Activated naive CD8-positive, alpha-beta T cell (primary cell): ENCODE results near the gene COX6A1.
A peak's percentile ranks its signal among the peaks of the same experiment; 100 is the strongest.

Source experiments
- H3K27ac Mint-ChIP-seq: one replicate; pipeline ENCODE4 v1.8.0; 2021; ENCODE audit warnings: mixed read lengths
- H3K27me3 Mint-ChIP-seq: one replicate; pipeline ENCODE4 v1.8.0; 2021; ENCODE audit warnings: mixed read lengths
- H3K36me3 Mint-ChIP-seq: one replicate; pipeline ENCODE4 v1.8.0; 2021; ENCODE audit warnings: mixed read lengths
- H3K4me1 Mint-ChIP-seq: one replicate; pipeline ENCODE4 v1.8.0; 2021; ENCODE audit warnings: low read depth, mixed read lengths
- H3K4me3 Mint-ChIP-seq: one replicate; pipeline ENCODE4 v1.8.0; 2021; ENCODE audit warnings: mild to moderate bottlenecking, mixed read lengths
- H3K9me3 Mint-ChIP-seq: one replicate; pipeline ENCODE4 v1.8.0; 2021; ENCODE audit warnings: low read depth, mixed read lengths

COX6A1 gene

GRCh38 chr12:120468325-120468820 is 30.5 kb downstream of the COX6A1 start:
- peak overlapping the region; percentile 94 for H3K4me3 Mint-ChIP-seq
- H3K9me3 Mint-ChIP-seq = no peaks in the 10 kb centered on the region
- peak overlapping the region; percentile 87 for H3K27ac Mint-ChIP-seq
- peaks cover 42% of the 10 kb centered on the region for H3K4me1 Mint-ChIP-seq
- H3K36me3 Mint-ChIP-seq = peaks cover 5% of the 10 kb centered on the region
- H3K27me3 Mint-ChIP-seq = no peaks in the 10 kb centered on the region

DNA sequence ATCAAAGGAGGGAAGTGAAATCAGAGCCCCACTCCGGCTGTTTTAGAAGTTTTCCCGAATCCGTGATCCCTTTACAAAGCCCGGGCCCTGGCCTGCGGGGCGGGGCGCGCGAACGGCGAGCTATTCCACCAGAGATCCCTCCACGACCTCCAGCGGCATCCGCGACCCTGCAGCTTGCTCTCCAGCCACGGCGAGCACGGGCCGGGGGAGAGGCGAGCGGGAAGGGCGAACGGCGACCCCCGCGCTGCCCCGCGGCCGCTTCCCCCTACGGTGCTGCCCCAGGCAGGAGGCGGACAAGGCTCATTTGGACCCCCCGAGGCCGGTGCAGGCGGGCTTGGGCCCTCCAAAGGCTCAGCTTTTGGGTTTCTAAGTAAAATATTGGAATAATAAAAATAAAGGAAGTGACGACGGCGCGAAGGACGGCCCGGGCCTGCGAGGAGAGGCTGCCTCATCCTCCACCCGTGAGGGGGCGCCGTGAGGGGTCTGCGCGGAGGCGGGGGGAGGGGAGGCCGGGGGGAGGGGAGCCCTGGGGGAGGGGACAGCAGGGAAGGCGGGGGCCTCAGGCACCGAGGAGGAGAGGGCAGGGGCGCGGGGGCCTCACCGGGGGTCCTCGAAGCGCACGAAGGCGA is 31.0 kb downstream of the COX6A1 start:
- Mint-ChIP-seq H3K4me1 (peaks cover 42% of the 10 kb centered on the region), H3K4me3 (peak overlapping the region; percentile 94), H3K9me3 (no peaks in the 10 kb centered on the region), H3K36me3 (peaks cover 2% of the 10 kb centered on the region), H3K27ac (peak overlapping the region; percentile 87), H3K27me3 (no peaks in the 10 kb centered on the region)

DNA sequence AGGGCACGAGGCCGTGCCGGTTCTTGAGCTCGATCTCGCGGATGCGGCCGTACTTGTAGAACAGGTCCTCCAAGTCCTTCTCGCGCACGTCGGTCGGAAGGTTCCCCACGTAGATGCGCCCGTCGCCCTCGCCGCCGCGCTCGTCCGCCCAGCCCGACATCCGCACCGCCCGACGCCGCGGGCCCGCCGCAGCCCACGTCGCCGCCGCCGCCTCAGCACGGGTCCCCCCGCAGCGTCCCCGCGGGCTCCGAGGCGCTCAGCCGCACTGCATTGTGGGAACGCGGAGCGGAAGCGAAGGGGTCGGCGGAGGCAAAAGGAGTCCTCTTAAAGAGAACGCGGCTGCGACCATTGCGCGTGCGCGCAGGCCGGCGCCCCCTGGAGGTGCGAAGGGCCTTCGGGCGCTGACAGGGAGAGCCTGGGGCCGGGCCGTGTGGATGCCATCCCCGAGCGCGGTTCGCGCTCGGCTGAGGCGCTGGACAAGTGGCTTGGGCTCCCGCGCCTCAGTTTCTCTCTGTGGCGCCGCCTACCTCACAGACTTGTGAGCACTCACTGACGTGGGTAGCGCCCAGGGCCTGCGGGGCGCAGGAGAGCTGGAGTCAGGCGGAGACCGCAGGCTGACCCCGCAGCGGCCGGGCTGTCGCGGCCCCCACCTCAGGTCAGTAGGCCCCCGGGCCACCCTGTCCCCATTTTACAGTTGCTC is 31.7 kb downstream of the COX6A1 start, which contains the start of gene SRSF9:
Gene SRSF9 (minus strand): TSS at position 299 of the 700 bp plus-strand sequence. CDS start 139 bp downstream, at position 160.
- peak within 1 kb of the TSS; percentile 94 for H3K4me3 Mint-ChIP-seq
- no peaks in the 10 kb centered on the region for H3K27me3 Mint-ChIP-seq
- H3K27ac Mint-ChIP-seq = peak within 1 kb of the TSS; percentile 88
- H3K4me1 Mint-ChIP-seq = peaks cover 38% of the 10 kb centered on the region
- H3K36me3 Mint-ChIP-seq = peaks cover 2% of the 10 kb centered on the region
- no peaks in the 10 kb centered on the region for H3K9me3 Mint-ChIP-seq

DNA sequence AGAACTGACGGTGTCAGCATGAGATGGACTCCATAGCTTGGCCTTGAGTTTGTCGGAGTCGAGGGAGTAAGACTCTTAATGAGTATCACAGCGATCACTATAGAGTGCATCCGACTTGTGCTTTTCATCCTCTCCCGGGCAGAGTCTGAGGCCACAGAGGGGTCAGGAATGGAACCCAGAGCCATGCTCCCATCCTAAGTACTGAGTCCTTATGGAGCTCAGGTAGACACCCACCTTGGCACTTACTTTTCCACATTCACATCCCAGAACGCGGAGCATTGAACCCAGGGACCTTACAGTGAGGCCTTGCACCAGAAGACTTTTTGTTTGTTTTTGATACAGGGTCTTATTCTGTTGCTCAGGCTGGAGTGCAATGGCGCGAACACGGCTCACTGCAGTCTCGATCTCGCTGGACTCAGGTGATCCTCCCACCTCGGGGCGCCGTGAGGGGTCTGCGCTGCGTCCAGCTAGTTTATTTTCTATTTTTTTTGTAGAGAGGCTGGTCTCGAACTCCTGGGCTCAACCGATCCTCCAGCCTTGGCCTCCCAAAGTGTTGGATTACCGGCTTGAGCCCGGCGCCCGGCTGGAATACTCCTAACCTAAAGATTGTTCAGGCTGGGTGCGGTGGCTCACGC is 32.4 kb downstream of the COX6A1 start:
- Mint-ChIP-seq H3K4me3 (peak overlapping the region; percentile 94), H3K27me3 (no peaks in the 10 kb centered on the region), H3K36me3 (peaks cover 2% of the 10 kb centered on the region), H3K27ac (peak overlapping the region; percentile 88), H3K9me3 (no peaks in the 10 kb centered on the region), H3K4me1 (peaks cover 34% of the 10 kb centered on the region)

GRCh38 chr12:120472521-120472920 is 34.6 kb downstream of the COX6A1 start:
- no peak overlapping the region for H3K27ac Mint-ChIP-seq
- no peaks in the 10 kb centered on the region for H3K9me3 Mint-ChIP-seq
- H3K4me3 Mint-ChIP-seq = no peak overlapping the region
- H3K4me1 Mint-ChIP-seq = peaks cover 15% of the 10 kb centered on the region
- peaks cover under 1% of the 10 kb centered on the region for H3K36me3 Mint-ChIP-seq
- no peaks in the 10 kb centered on the region for H3K27me3 Mint-ChIP-seq

- no peak overlapping the region for H3K4me3 Mint-ChIP-seq
- H3K36me3 Mint-ChIP-seq = no peaks in the 10 kb centered on the region
- H3K27me3 Mint-ChIP-seq = no peaks in the 10 kb centered on the region
- no peaks in the 10 kb centered on the region for H3K9me3 Mint-ChIP-seq
- H3K27ac Mint-ChIP-seq = no peak overlapping the region
- peaks cover 9% of the 10 kb centered on the region for H3K4me1 Mint-ChIP-seq
Observed at GRCh38 chr12:120473807-120474615, 36.1 kb downstream of the COX6A1 start.

- no peak overlapping the region for H3K27ac Mint-ChIP-seq
- H3K27me3 Mint-ChIP-seq = no peaks in the 10 kb centered on the region
- H3K9me3 Mint-ChIP-seq = no peaks in the 10 kb centered on the region
- H3K4me3 Mint-ChIP-seq = no peak overlapping the region
- H3K36me3 Mint-ChIP-seq = no peaks in the 10 kb centered on the region
- peaks cover 9% of the 10 kb centered on the region for H3K4me1 Mint-ChIP-seq
Observed at GRCh38 chr12:120474616-120474960, 36.7 kb downstream of the COX6A1 start.

DNA sequence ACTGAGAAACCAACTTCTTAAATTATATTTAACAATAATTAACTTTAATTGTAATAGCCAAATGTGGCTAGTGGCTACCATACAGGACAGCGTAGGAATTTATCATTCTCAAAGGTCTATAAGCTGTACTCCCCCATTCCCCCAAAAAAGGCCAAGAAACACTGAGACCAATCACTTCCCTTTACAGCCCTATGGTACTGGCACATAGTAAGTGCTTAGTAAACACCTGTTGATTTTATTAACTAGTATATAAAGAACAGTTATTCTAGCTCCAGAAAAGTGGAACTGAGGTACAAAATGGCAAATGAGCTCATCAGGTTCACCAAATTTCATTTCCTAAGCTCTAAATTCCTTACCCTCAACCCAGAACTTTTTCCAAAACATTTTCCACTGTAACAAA is 37.7 kb downstream of the COX6A1 start:
- Mint-ChIP-seq H3K4me1 (peaks cover 5% of the 10 kb centered on the region), H3K27me3 (no peaks in the 10 kb centered on the region), H3K4me3 (no peak overlapping the region), H3K27ac (no peak overlapping the region), H3K9me3 (no peaks in the 10 kb centered on the region), H3K36me3 (no peaks in the 10 kb centered on the region)

DNA sequence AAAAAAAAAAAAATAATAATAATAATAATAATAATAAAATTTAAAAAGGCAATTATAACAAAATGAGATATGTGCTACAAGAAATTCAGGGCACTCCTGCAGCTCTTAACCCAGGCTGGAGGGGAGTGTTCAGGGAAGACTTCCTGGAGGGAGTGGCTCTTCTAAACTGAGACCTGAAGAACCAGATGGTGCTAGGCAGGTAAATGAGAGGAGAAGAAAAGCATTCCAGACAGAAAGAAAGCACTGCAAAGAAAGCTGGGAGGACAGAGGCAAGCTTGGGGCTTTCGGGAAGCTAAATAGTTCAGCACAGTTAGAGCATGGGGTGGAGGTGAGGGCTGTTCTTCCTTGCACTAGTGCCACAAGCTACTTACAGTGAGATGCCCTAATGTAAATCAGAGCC is 41.5 kb downstream of the COX6A1 start:
- H3K27ac Mint-ChIP-seq = no peak overlapping the region
- no peaks in the 10 kb centered on the region for H3K4me1 Mint-ChIP-seq
- H3K4me3 Mint-ChIP-seq = no peak overlapping the region
- H3K9me3 Mint-ChIP-seq = no peaks in the 10 kb centered on the region
- H3K36me3 Mint-ChIP-seq = peaks cover 4% of the 10 kb centered on the region
- no peaks in the 10 kb centered on the region for H3K27me3 Mint-ChIP-seq

DNA sequence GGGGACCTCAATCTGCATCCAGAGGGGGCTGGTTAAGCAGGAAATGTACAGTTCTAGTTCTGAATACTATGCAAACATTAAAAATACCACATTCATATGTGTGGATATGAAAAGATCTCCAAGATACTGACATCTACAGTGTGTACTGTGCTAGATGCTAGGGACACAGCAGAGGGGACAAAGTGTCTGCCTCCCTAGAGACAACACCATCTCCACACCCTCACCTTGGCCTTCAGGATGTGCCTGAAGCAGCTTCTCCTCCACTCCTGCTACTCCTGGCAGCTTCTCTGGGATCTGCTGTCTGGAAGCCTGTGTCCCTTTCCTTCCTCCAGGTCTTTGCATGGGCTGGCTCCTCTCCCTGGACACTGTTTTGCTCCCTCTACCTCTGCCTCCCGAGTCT is 42.3 kb downstream of the COX6A1 start:
- H3K4me1 Mint-ChIP-seq = no peaks in the 10 kb centered on the region
- no peak overlapping the region for H3K27ac Mint-ChIP-seq
- H3K9me3 Mint-ChIP-seq = no peaks in the 10 kb centered on the region
- peaks cover 4% of the 10 kb centered on the region for H3K36me3 Mint-ChIP-seq
- no peak overlapping the region for H3K4me3 Mint-ChIP-seq
- H3K27me3 Mint-ChIP-seq = no peaks in the 10 kb centered on the region

- Mint-ChIP-seq H3K27me3 (no peaks in the 10 kb centered on the region), H3K4me1 (no peaks in the 10 kb centered on the region), H3K9me3 (no peaks in the 10 kb centered on the region), H3K4me3 (no peak overlapping the region), H3K27ac (no peak overlapping the region), H3K36me3 (peaks cover 4% of the 10 kb centered on the region)
Observed at GRCh38 chr12:120481022-120481767, 43.3 kb downstream of the COX6A1 start.

GRCh38 chr12:120483621-120484020 is 45.7 kb downstream of the COX6A1 start:
- H3K27ac Mint-ChIP-seq = no peak overlapping the region
- H3K36me3 Mint-ChIP-seq = peaks cover 4% of the 10 kb centered on the region
- no peaks in the 10 kb centered on the region for H3K27me3 Mint-ChIP-seq
- no peaks in the 10 kb centered on the region for H3K9me3 Mint-ChIP-seq
- H3K4me1 Mint-ChIP-seq = no peaks in the 10 kb centered on the region
- no peak overlapping the region for H3K4me3 Mint-ChIP-seq

- no peaks in the 10 kb centered on the region for H3K4me1 Mint-ChIP-seq
- H3K27me3 Mint-ChIP-seq = no peaks in the 10 kb centered on the region
- H3K27ac Mint-ChIP-seq = no peak overlapping the region
- H3K36me3 Mint-ChIP-seq = peaks cover 4% of the 10 kb centered on the region
- H3K9me3 Mint-ChIP-seq = no peaks in the 10 kb centered on the region
- H3K4me3 Mint-ChIP-seq = no peak overlapping the region
Observed at GRCh38 chr12:120485961-120486881, 48.3 kb downstream of the COX6A1 start.
